Uterus (tissue), 2 donors: Measurements from ENCODE around the gene SIRPD.
"Not testable (repeated sequence)": the region's sequence is repeated elsewhere in the genome, so short reads cannot be mapped to it uniquely, and the experiment has no call there.

Experiments
- CTCF ChIP-seq, 4 experiments: fragments of 200-600 bp in 2 of 4; fragments of 450-650 bp in 2 of 4; sonication (generic) in 2 of 4; IDR thresholded peaks; one replicate each; pipeline ENCODE4 v1.5.1; 2016 to 2019; ENCODE audit warnings: antibody characterized with exemption in 4 of 4, mild to moderate bottlenecking in 2 of 4, moderate library complexity in 1 of 4
- POLR2A ChIP-seq, 2 donors: fragments of 450-650 bp; IDR thresholded peaks; one replicate each; pipeline ENCODE4 v1.6.1; 2016; ENCODE audit warnings: antibody characterized with exemption in 2 of 2, mild to moderate bottlenecking in 1 of 2, moderate library complexity in 1 of 2

DNA sequence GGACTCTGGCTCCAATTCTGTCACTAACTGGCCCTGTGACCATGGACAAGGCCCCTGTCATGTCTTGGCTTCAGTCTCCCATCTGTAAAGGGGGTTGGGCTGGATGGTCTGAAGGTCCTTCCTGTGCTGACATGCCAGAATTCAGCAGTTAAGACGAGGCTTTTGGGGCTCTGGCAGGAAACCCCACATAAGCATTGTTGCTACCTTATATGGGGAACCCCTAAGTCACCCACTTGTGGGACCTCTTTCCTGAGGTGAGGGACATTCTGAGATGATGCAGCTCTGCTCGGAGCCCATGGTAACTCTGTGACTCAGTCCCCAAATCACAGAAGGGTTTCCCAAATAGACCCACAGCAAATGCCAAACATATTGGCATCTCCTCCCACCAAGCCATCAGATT, 19.8 kb upstream of the SIRPD start:
- TF ChIP-seq CTCF, POLR2A (IDR thresholded peaks at IDR 0.05): not testable (repeated sequence)
